AG08395 (cell line): Measurements from ENCODE around the gene ST3GAL3.

Source experiments
- DNase-seq: peaks from one replicate; pipeline ENCODE4 v3.0.0; 2012; ENCODE audit warnings: mixed read lengths, low spot score

Gene ST3GAL3

GRCh38 chr1:43914576-43915525 lies 207.5 kb downstream of the ST3GAL3 start:
- no peak for DNase-seq

GRCh38 chr1:43919906-43920305 lies 212.6 kb downstream of the ST3GAL3 start:
- DNase-seq = no peak

- DNase-seq = no peak
Measured at GRCh38 chr1:43921022-43921421, 213.7 kb downstream of the ST3GAL3 start.

- DNase-seq = no peak
Measured at GRCh38 chr1:43924516-43924915, 217.2 kb downstream of the ST3GAL3 start.

GRCh38 chr1:43925846-43926245 lies 218.5 kb downstream of the ST3GAL3 start:
- no peak for DNase-seq

- no peak for DNase-seq
Measured at GRCh38 chr1:43930168-43930948, 223.0 kb downstream of the ST3GAL3 start.

GRCh38 chr1:43930949-43931275 lies 223.6 kb downstream of the ST3GAL3 start:
- DNase-seq = no peak

GRCh38 chr1:43931711-43932660 lies 224.7 kb downstream of the ST3GAL3 start:
- no peak for DNase-seq

GRCh38 chr1:43932786-43933385 lies 225.6 kb downstream of the ST3GAL3 start:
- peak; percentile 83 for DNase-seq

- no peak for DNase-seq
Measured at GRCh38 chr1:43933386-43934100, 226.2 kb downstream of the ST3GAL3 start, which contains the start of gene ARTN. Gene ARTN, plus strand, starts transcription at chr1:43933801. Its CDS starts 1,856 bp downstream, at chr1:43935657.

GRCh38 chr1:43934101-43934985 lies 227.0 kb downstream of the ST3GAL3 start:
- DNase-seq = peak; percentile 82

GRCh38 chr1:43934986-43935324 lies 227.6 kb downstream of the ST3GAL3 start:
- no peak for DNase-seq

GRCh38 chr1:43935711-43936427 lies 228.5 kb downstream of the ST3GAL3 start:
- no peak for DNase-seq

- no peak for DNase-seq
Measured at GRCh38 chr1:43936431-43937151, 229.3 kb downstream of the ST3GAL3 start.

- no peak for DNase-seq
Measured at GRCh38 chr1:43937179-43937865, 230.0 kb downstream of the ST3GAL3 start.

- no peak for DNase-seq
Measured at GRCh38 chr1:43938383-43938782, 231.0 kb downstream of the ST3GAL3 start.

- DNase-seq = no peak
Measured at GRCh38 chr1:43938892-43939587, 231.7 kb downstream of the ST3GAL3 start.
